HepG2 (cell line): Measurements from ENCODE around the gene RAPGEF2. TPM values are rescaled to one million over a fixed set of nuclear protein-coding genes. Genes with fewer than 3 reads are reported as not detected.

Experiments
- ATAC-seq: fragments of 200-7000 bp; cut with Tn5 transposase; 3 replicates; pipeline ENCODE4 v1.9.1; 2020; ENCODE audit warnings: mild to moderate bottlenecking, moderate library complexity
- BruUV-seq: library from RNA; stranded (reverse); fragments of 400-500 nt; replicated peaks from 2 replicates; lab custom pipeline; 2021; lab: Mats Ljungman, UMichigan
- CTCF ChIA-PET: fragments of 300-600 bp; formaldehyde crosslinking; extraction: SDS; loops from one replicate; lab custom pipeline; 2021; ENCODE audit warnings: low total read pairs, inconsistent platforms, low intra/inter-chr PET ratio; lab: Yijun Ruan, JAX
- POLR2A ChIA-PET: fragments of 350-600 bp; sonication (Branson Sonifier 250); formaldehyde crosslinking; loops from one replicate; lab custom pipeline; 2020; ENCODE audit warnings: antibody characterized with exemption, inconsistent platforms; lab: Yijun Ruan, JAX
- DNase-seq: peaks from one replicate; pipeline ENCODE4 v3.0.0-alpha.2; 2015; ENCODE audit warnings: low spot score
- FAIRE-seq: peaks from 3 replicates; lab custom pipeline; 2011; peaks lifted over from hg19 to GRCh38; lab: Jason Lieb, UNC
- H2AFZ ChIP-seq: one replicate; pipeline ENCODE4 v1.6.1; 2011; ENCODE audit warnings: low read length, inconsistent platforms
- H3K27ac ChIP-seq: fragments of 300-600 bp; 3 replicates; pipeline ENCODE4 v1.8.0; 2011; ENCODE audit warnings: mixed run types, mild to moderate bottlenecking, mixed read lengths, low read length, inconsistent platforms; ENCODE audit not compliant: insufficient read depth; ENCODE audit errors: extremely low read length
- H3K27me3 ChIP-seq, 2 experiments: fragments of 200-600 bp in 1 of 2; 2 replicates in 1 of 2; 3 replicates in 1 of 2; pipeline versions ENCODE4 v1.6.0 to v1.8.0; 2011; ENCODE audit warnings: low read length in 2 of 2, mild to moderate bottlenecking in 2 of 2, moderate library complexity in 2 of 2, inconsistent platforms in 1 of 2; ENCODE audit not compliant: insufficient read depth in 2 of 2, control insufficient read depth in 1 of 2
- H3K36me3 ChIP-seq, 2 experiments: fragments of 200-600 bp in 1 of 2; replicated peaks in 1 of 2; 2 replicates in 1 of 2; 3 replicates in 1 of 2; pipeline versions ENCODE4 v1.5.1 to v1.8.0; 2011; ENCODE audit warnings: low read length in 2 of 2, inconsistent platforms in 1 of 2; ENCODE audit not compliant: insufficient read depth in 2 of 2, control insufficient read depth in 1 of 2
- H3K4me1 ChIP-seq: 2 replicates; pipeline ENCODE4 v1.5.1; 2012; ENCODE audit warnings: low read length, inconsistent platforms; ENCODE audit not compliant: insufficient read depth
- H3K4me2 ChIP-seq: 2 replicates; pipeline ENCODE4 v1.6.0; 2011; ENCODE audit warnings: low read depth, low read length, inconsistent platforms
- H3K4me3 ChIP-seq, 3 experiments: fragments of 200-600 bp in 1 of 3; sonication (generic), shearing (Covaris generic) in 1 of 3; replicated peaks in 1 of 3; 2 replicates each; pipeline ENCODE4 v1.5.1; 2011 to 2016; ENCODE audit warnings: low read length in 3 of 3, inconsistent platforms in 2 of 3, low read depth in 2 of 3, mild to moderate bottlenecking in 2 of 3, control low read depth in 1 of 3, mixed read lengths in 1 of 3; ENCODE audit not compliant: insufficient read depth in 1 of 3
- H3K79me2 ChIP-seq: one replicate; pipeline ENCODE4 v1.6.1; 2011; ENCODE audit warnings: low read length, inconsistent platforms; ENCODE audit not compliant: insufficient read depth
- H3K9ac ChIP-seq: 2 replicates; pipeline ENCODE4 v1.6.0; 2011; ENCODE audit warnings: mild to moderate bottlenecking, low read depth, low read length, inconsistent platforms; ENCODE audit not compliant: insufficient read depth
- H3K9me3 ChIP-seq: 2 replicates; pipeline ENCODE4 v1.5.1; 2012; ENCODE audit warnings: mild to moderate bottlenecking, low read length
- H4K20me1 ChIP-seq: 2 replicates; pipeline ENCODE4 v1.6.0; 2011; ENCODE audit warnings: inconsistent platforms, mild to moderate bottlenecking, low read length, moderate library complexity; ENCODE audit not compliant: insufficient read depth
- ARNT2 ChIP-seq: sonication (generic); formaldehyde crosslinking; IDR thresholded peaks from 2 replicates; pipeline ENCODE4 v1.8.0; 2022; ENCODE audit warnings: mild to moderate bottlenecking, low read depth, missing genetic modification reagents, moderate library complexity
- ATF1 ChIP-seq: IDR thresholded peaks from 2 replicates; pipeline ENCODE4 v1.6.1; 2016; ENCODE audit warnings: mild to moderate bottlenecking, control low read depth
- CC2D1A ChIP-seq: sonication (generic); formaldehyde crosslinking; IDR thresholded peaks from 2 replicates; pipeline ENCODE4 v1.8.1; 2023; ENCODE audit warnings: mild to moderate bottlenecking, missing genetic modification reagents
- CSRNP2 ChIP-seq: sonication (generic); formaldehyde crosslinking; conservative IDR thresholded peaks from 2 replicates; pipeline ENCODE4 v1.8.0; 2022; ENCODE audit warnings: low read depth, missing genetic modification reagents
- FOXK2 ChIP-seq: fragments of 450-650 bp; IDR thresholded peaks from 2 replicates; pipeline ENCODE4 v1.6.1; 2016
- FUBP1 ChIP-seq: sonication (generic); formaldehyde crosslinking; IDR thresholded peaks from 2 replicates; pipeline ENCODE4 v1.5.1; 2020; ENCODE audit warnings: missing genetic modification reagents, mild to moderate bottlenecking, borderline replicate concordance
- HOMEZ ChIP-seq: IDR thresholded peaks from 2 replicates; pipeline ENCODE4 v1.6.1; 2016; ENCODE audit warnings: low read depth
- JUND ChIP-seq: sonication (generic); formaldehyde crosslinking; IDR thresholded peaks from 2 replicates; pipeline ENCODE4 v1.8.0; 2022; ENCODE audit warnings: mild to moderate bottlenecking, missing genetic modification reagents
- NFRKB ChIP-seq: fragments of 450-650 bp; IDR thresholded peaks from 2 replicates; pipeline ENCODE4 v1.6.1; 2017
- POGZ ChIP-seq: sonication (generic); formaldehyde crosslinking; IDR thresholded peaks from 2 replicates; pipeline ENCODE4 v1.4.0; 2020; ENCODE audit warnings: mild to moderate bottlenecking, missing genetic modification reagents
- RARG ChIP-seq: sonication (generic); formaldehyde crosslinking; IDR thresholded peaks from 2 replicates; pipeline ENCODE4 v1.4.0; 2020; ENCODE audit warnings: low read depth, mild to moderate bottlenecking, missing genetic modification reagents
- SALL1 ChIP-seq: sonication (generic); formaldehyde crosslinking; IDR thresholded peaks from 2 replicates; pipeline ENCODE4 v1.8.0; 2022; ENCODE audit warnings: mild to moderate bottlenecking, missing genetic modification reagents
- ZBTB33 ChIP-seq: sonication (generic); formaldehyde crosslinking; IDR thresholded peaks from 2 replicates; pipeline ENCODE4 v1.4.0; 2020; ENCODE audit warnings: missing genetic modification reagents
- ZMAT3 ChIP-seq: sonication (generic); formaldehyde crosslinking; conservative IDR thresholded peaks from 2 replicates; pipeline ENCODE4 v1.7.0; 2021; ENCODE audit warnings: missing genetic modification reagents
- ZNF260 ChIP-seq: sonication (generic); formaldehyde crosslinking; IDR thresholded peaks from 2 replicates; pipeline ENCODE4 v1.4.0; 2020; ENCODE audit warnings: missing genetic modification reagents, low read depth, mild to moderate bottlenecking, borderline replicate concordance
- ZNF276 ChIP-seq: sonication (generic); formaldehyde crosslinking; IDR thresholded peaks from 2 replicates; pipeline ENCODE4 v1.4.0; 2020; ENCODE audit warnings: mild to moderate bottlenecking, low read depth, missing genetic modification reagents
- ZNF430 ChIP-seq: sonication (generic); formaldehyde crosslinking; IDR thresholded peaks from 2 replicates; pipeline ENCODE4 v1.9.0; 2021; ENCODE audit warnings: mild to moderate bottlenecking, missing genetic modification reagents
- WGBS: methylation state at CpG from one replicate; pipeline ENCODE4 v1.1.6; 2017; ENCODE audit warnings: low lambda C conversion rate; 5-methylcytosine and 5-hydroxymethylcytosine counted together
- in situ Hi-C: cut with HindIII; loops from 2 replicates; pipeline ENCODE4 v1.10.0; 2017; ENCODE audit warnings: low pct_unique_long_range_greater_than_20kb; ENCODE audit not compliant: extremely low pct_ligation_motif_present
- intact Hi-C: fragments of 100-400 bp; cut with micrococcal nuclease; formaldehyde crosslinking; loops from one replicate; pipeline ENCODE4 v1.10.0; 2022; ENCODE audit not compliant: unreplicated experiment
- polyA plus RNA-seq, 8 experiments: library from polyadenylated mRNA; depleted of rRNA in 3 of 8; stranded (reverse) in 7 of 8; unstranded in 1 of 8; fragments of >200 nt; fragmentation: Illumina TruSeq in 4 of 8; extraction: Trizol in 4 of 8; gene quantifications; 2 replicates each; pipeline versions ENCODE4 v1.2.1 to v1.2.3, GENCODE V29; 2011 to 2016; ENCODE audit warnings: low read depth in 4 of 8, missing spikeins in 1 of 8, mixed read lengths in 1 of 8; ENCODE audit not compliant: insufficient read depth in 1 of 8
- total RNA-seq, 5 experiments: library from RNA; depleted of rRNA; stranded (reverse); fragments of >200 nt; fragmentation: Illumina TruSeq; extraction: Trizol; gene quantifications; 2 replicates each; pipeline ENCODE4 v1.2.3, GENCODE V29; 2016; ENCODE audit warnings: low read depth in 1 of 5

The RAPGEF2 gene
- total and polyA plus RNA-seq, 2 of the 13 experiments (the other 11 are each of a cell fraction or from before 2014, with no cell fraction given), result 19.2 to 23.0 TPM

GRCh38 chr4:159297091-159297490 lies 194.2 kb downstream of the RAPGEF2 start (continued):
- TF ChIP-seq CSRNP2 (CRISPR knock-in tag) (no peak), JUND (no peak), FOXK2 (no peak), ZNF430 (no peak), ATF1 (CRISPR knock-in tag) (no peak), ZMAT3 (no peak), HOMEZ (no peak), SALL1 (CRISPR knock-in tag) (no peak), POGZ (CRISPR knock-in tag) (no peak), ZNF276 (CRISPR knock-in tag) (no peak), NFRKB (no peak)

GRCh38 chr4:159298502-159298901 lies 195.6 kb downstream of the RAPGEF2 start:
- H2AFZ ChIP-seq, result no peak overlapping the region
- ChIA-PET CTCF (no interaction called here), POLR2A (no interaction called here)
- DNase-seq, result no peak
- in situ Hi-C loops (no loop called here), intact Hi-C loops (no loop called here)
- no peak overlapping the region for H3K27ac ChIP-seq
- H3K4me2 ChIP-seq, result no peak overlapping the region
- no peaks in the 10 kb centered on the region for H3K79me2 ChIP-seq
- H3K4me3 ChIP-seq, result no peak overlapping the region
- WGBS, result 93% methylated on average over 4 of the region's 4 CpGs
- H3K9me3 ChIP-seq, result no peaks in the 10 kb centered on the region
- no peak for ATAC-seq
- no peaks in the 10 kb centered on the region for H4K20me1 ChIP-seq
- no peak for FAIRE-seq
- no TSS peak for BruUV-seq
- no peak overlapping the region for H3K9ac ChIP-seq
- no peaks in the 10 kb centered on the region for H3K36me3 ChIP-seq
- no peaks in the 10 kb centered on the region for H3K27me3 ChIP-seq
- H3K4me1 ChIP-seq, result peaks cover 7% of the 10 kb centered on the region; the same call in 1 of the 2 replicates
- no peak for TF ChIP-seq CC2D1A
- no peak for TF ChIP-seq FUBP1
- TF ChIP-seq POGZ (CRISPR knock-in tag), result no peak
- TF ChIP-seq ZBTB33 (CRISPR knock-in tag), result no peak
- no peak for TF ChIP-seq RARG
- no peak for TF ChIP-seq ZNF260 (CRISPR knock-in tag)
- TF ChIP-seq ARNT2 (CRISPR knock-in tag), result no peak
